NCI-H2196 (cell line): Measurements from ENCODE around the gene DNAJC30.

Source experiments
- DNase-seq: peaks from one replicate; lab custom pipeline; 2025; ENCODE audit not compliant: unreplicated experiment; lab: John Stamatoyannopoulos, UW

DNAJC30 gene

DNA sequence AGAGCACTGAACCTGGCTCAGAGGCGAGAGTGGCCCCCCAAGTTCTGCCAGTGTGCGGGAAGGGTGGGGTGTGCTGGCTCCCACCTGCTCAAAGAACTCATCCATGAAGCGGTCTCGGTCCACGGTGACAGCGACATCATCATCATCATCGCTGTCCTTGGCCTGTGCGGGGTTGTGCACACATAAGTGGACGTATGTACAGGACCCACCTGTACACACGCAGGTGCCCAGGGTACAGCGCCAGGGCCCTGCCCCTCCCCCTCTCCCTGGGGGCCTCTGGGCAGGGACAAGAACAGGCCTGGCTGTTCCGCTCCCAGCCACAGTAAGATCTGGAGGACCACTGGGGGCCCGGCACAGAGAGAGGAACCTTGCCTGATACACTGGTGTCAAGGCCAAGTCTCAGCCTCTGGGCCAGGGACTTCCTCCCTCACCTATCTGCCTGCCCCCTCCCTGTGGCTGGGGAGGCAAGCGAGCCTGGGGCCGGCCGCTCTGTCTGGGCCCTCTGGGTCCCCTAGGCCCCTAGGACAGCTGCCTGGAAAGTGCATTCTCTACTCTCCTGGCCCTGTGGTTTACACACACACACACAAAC lies 25.8 kb upstream of the DNAJC30 start:
- DNase-seq: no peak

DNA sequence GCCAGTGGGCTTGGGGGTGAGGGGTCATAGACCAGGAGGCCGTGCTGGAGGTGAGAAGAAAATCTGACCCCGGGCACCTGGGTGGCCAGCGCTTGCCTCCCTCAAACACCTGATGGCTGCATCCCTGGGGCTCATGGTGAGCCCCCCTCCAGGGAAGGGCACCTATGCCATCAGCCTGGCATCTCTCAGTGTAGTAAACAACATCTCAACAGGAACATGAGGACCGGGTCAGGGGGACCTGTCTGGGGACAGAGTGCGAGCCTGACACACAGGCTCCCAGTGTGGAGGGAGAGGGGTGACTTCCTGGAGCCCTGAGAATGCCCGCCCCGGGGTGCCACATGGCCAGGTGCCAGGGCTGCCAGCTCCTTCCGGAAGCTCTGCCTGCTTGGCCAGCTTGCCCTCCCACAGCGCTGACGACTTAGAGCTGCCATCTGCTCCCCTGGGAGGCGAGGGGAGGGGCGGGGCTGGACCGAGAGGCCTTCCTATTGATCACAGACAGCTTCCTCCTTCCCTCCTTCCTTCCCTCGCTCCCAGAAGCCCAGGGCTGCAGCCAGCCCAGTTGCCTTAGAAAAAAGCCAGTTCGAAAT lies 23.9 kb upstream of the DNAJC30 start:
- peak; percentile 93 for DNase-seq

DNA sequence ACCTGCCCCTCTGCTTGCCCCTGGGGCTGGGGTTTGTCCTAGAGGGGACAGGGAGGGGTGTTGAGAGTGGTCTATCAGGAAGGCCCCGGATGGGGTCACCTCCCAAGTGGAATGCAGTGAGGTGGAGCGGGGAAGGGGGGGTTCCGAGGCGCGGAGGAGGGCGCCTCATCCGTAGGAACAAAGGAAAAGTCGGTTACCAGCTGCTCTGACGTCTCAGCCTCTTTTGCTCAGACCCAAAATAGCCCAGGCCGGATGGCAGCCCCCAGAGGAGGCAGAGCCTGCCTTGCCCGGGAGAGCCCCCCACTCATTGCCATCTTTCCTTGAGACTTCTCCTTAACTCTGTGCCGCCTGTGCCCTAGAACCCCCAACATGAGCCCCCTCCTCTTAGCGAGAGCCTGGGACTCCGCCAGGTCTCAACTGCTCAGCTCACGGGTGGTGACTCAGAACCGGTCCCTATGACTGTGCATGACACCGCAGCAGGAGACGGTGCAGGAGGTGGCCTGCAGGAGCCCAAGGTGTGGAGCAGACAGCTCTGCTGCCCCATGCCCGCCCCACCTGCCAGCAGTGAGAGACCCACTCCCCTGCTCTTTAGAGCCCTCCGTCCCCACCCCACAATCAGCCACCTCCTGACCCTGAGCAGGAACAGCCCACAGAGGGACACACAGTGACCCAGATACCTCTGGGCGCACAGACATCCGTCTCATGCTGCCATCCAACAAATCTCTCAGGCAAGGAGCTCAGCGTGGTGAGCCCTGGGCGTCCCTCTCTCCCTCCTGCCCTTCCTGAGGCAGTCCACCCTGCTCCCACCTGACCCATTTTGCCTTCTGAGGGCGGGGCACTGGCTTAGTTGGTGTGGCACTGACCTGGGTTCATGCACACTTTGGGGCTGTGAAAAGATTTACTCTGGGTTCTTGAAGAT lies 23.1 kb upstream of the DNAJC30 start:
- DNase-seq: no peak

DNA sequence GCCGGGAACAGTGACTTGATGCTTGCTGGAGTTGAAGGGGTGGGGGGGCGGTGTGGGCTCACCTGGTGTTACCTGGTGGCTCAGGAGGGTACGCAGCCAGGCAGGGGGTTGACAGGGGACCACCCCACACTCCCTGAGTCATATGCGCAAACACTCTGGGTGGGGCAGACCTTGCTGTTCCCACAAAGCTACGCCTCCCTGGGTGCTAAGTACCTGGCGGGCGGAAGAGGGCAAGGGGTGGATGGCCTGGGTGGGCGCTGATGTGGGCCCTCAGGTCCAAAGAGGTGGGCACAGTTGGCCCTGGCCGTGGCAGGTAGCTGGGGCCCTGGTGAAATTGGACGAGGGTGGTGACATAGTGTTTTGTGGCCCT lies 22.3 kb upstream of the DNAJC30 start:
- no peak for DNase-seq

GRCh38 chr7:73704640-73705550 lies 21.6 kb upstream of the DNAJC30 start:
- no peak for DNase-seq

DNA sequence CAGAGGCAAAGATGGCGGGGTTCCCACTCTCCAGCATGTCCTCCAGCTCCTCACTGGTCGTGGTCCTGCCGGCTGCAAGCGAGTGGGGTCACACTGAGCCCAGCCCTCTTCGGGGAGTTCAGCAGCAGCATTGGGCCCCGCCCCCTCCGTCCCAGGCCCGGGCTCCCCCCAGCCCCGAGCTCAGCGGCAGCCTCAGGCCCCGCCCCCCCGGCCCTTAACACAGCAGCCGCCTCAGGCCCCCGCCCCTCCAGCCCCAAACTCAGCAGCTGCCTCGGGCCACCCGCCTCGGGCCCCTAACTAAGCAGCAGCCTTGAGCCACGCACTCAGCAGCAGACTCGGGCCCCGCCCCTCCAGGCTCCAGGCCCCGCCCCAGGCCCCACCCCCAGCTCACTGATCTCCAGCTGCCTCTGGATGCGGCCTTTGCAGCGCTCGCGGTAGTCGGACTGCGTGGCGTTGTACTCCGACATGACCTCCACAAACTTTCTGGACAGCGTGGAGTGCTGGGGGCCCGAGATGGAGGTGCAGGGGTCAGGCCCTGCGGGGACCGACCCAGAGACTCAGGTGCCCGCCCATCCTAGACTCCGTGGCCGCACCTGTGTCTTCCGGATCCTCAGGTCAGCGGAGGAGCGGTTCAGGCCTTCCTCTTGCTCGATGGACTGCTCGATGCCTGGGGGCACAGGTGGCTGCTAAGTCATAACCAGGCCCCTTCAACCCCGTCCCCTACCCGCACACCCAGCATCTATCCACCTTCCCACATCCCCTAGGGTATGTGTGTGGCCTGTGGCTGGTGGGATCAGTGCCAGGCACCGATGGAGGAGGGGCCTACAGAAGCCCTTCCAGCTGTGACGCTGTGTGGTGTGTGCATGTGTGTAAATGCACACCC lies 20.7 kb upstream of the DNAJC30 start:
- DNase-seq: no peak

DNA sequence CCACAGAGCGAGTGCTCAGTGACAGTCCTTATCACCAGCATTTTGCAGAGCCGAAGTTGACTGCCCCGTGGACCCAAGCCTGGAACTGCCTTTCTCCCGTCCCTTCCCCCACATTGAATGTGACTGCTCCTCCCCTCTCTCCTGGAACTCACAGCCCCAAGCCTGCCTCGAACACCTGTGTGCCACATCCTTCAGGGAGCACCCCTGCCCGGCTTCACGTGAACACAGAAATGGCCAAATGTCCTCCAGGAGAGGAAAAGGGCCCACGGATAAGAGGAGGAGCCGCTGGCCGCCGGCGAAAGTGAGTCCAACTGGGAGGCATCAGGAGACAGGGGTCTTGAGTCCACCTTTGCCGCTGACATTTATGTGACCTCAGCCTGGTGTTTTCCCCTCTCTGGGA lies 20.0 kb upstream of the DNAJC30 start:
- no peak for DNase-seq

- no peak for DNase-seq
Observed at GRCh38 chr7:73702665-73703064, 19.4 kb upstream of the DNAJC30 start.

- no peak for DNase-seq
Observed at GRCh38 chr7:73702226-73702625, 19.0 kb upstream of the DNAJC30 start.

- peak; percentile 33 for DNase-seq
Observed at GRCh38 chr7:73701357-73701995, 18.2 kb upstream of the DNAJC30 start.

DNA sequence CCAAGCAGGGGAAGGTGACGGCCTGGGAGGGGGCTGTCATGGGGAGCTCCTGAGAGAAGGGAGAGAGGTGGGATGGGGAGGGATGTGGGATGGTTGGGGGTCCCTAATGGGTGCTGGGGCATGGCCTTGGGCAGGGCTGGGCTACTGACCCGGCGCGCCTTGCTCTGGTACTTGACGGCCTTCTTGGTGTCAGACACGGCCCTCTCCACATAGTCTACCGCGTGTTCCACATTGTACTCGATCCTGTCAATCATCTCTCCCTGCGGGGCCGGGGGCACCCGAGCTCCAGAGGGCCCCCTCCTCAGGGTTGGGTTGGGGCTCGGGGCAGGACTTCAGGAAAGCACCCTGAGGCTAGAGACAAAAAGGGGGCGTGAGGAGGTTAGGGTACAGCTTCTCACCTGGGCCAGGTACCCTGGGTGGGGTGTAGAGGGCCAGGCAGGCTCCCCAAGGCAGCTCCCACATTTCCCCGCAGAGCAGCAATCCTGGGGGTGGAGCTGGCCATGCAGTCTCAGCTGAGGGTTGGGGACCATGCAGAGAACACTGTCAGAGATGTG lies 17.4 kb upstream of the DNAJC30 start:
- DNase-seq: no peak

- no peak for DNase-seq
Observed at GRCh38 chr7:73700069-73700423, 16.8 kb upstream of the DNAJC30 start.

GRCh38 chr7:73699370-73700068 lies 16.3 kb upstream of the DNAJC30 start:
- no peak for DNase-seq

GRCh38 chr7:73698410-73698809 lies 15.2 kb upstream of the DNAJC30 start:
- no peak for DNase-seq

DNA sequence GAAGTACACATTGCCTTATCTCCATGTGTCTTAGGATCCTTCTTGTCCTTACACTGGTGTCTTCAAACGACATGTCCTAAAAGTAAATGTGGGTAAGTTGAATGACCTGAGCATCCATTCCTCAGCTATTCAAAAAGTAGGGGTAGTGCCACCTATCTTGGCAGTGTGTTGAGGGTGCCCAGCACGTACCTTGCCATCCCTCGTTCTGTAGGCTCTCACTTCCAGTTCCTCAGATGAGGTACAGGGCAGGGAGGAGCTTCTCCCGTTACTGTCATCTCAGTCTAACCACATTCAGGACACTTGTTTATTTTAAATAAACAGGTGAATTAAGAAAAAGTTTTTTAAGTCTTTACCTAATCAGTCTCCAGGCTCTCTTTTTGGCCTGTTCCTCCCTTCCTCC lies 13.1 kb upstream of the DNAJC30 start:
- DNase-seq: no peak

DNA sequence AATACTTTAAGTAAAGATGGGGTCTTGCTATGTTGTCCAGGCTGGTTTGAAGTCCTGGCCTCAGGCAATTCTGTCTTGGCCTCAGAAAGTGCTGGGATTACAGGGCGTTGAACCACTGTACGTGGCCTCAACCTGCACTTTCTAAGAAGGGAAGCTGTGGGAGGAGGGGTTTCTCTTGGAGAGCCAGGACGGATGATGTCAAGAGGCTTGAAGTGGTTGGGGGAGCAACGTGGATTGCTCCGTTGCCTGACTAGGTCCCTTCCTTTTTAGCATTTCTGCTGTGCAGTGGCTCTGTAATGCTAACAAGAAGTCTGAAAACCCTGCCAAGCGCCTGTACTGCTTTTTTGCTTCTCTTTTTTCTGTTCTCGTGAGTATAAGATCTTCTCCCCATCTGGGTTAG lies 7.4 kb upstream of the DNAJC30 start:
- no peak for DNase-seq

DNA sequence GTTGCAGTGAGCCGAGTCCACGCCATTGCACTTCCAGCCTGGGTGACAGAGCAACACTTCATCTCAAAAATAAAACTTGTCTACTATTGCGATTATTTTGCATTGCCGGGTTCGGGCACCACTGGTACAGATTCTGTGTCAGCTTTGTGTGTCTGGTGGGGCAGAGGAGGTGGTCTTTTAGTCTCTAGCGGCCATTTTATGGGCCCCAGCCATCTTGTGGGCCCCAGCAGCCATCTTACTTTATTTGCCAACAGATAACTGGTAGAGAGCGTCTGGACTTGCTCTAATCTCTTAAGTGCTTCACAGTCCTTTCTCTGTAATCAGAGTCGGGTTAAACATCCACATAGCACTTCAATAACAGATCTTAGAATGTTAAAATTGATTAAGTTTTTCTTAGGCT lies 5.0 kb upstream of the DNAJC30 start:
- DNase-seq: no peak

DNA sequence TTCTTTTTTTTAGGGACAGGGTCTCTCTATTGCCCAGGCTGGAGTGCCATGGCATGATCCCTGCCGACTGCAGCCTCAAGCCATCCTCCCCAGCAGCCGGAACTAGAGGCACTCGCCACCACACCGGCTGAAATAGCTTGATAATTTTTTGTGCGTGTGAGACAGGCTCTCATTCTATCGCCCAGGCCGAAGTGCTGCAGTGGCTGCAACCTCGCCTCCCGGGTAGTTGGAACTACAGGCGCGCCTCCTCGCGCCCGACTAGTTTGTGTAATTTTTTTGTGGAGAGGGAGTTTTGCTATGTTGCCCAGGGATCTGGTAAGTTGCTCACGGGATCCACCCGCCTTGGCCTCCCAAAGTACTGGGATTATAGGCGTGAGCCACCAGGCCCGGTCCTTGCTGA lies 2.1 kb upstream of the DNAJC30 start:
- no peak for DNase-seq
